ENCODE measurements around the gene INSIG1. TPM values are rescaled to one million over a fixed set of nuclear protein-coding genes. Genes with fewer than 3 reads are reported as not detected.

Gene INSIG1
- total RNA-seq, 8 experiments from 2014 or later = 12.9 to 89.4 (median 35.8) TPM

- no peak for ATAC-seq (replicated peaks in 6 of 8)
- in situ Hi-C loops (cut with MboI; ENCODE audit: low pct_unique_long_range_greater_than_20kb in 2 of 9, low sequenced_read_pairs in 9 of 9, unreplicated experiment in 9 of 9) = no loop called here
- Histone ChIP-seq H3K4me1 (replicated peaks in 1 of 2) (peaks cover 18 to 22% of the 10 kb centered on the region in 2 donors), H3K4me3 (no peak overlapping the region), H3K27ac (no peak overlapping the region)
- WGBS, 10 experiments = 100% methylated on average over 2 of the region's 5 CpGs; no CpG with 5 or more reads in 9 of the 10 experiments
These were observed 5.9 kb upstream of the INSIG1 start for GRCh38 chr7:155291729-155292128.

DNA sequence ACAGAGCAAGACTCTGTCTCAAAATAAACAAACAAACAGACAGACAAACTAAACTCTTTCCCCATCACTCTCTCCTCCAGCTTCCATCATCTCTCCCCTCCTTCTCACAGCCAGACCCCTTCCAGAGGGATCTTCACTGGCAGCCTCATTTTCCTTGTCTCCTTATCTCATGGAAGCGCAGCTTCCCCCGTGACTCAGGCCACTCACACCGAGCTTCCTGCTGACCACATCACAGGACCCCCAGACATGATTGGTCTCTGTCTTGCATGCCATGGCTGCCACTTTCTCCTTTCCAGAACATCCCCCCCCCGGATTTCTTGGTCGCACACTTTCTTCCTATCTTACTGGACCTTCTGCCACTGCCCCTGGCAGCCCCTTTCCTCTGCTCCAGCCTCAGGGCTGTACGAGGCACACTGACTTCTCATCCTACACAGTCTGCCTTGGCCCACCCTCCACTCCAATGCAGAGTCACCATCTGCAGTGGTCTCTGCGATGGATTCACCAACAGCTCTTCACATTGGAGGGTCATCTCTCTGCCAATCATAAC is 4.9 kb upstream of the INSIG1 start:
- Histone ChIP-seq H3K27ac (no peak overlapping the region), H3K4me1 (replicated peaks in 1 of 2) (peaks cover 20 to 25% of the 10 kb centered on the region in 2 donors), H3K4me3 (no peak overlapping the region)
- no peak for ATAC-seq (replicated peaks in 6 of 8)
- in situ Hi-C loops (cut with MboI; ENCODE audit: low pct_unique_long_range_greater_than_20kb in 2 of 9, low sequenced_read_pairs in 9 of 9, unreplicated experiment in 9 of 9) = no loop called here
- 71 to 100% (median 97%) methylated on average over 1 to 4 of the region's 7 CpGs; no CpG with 5 or more reads in 5 of the 10 experiments for WGBS, 10 experiments

DNA sequence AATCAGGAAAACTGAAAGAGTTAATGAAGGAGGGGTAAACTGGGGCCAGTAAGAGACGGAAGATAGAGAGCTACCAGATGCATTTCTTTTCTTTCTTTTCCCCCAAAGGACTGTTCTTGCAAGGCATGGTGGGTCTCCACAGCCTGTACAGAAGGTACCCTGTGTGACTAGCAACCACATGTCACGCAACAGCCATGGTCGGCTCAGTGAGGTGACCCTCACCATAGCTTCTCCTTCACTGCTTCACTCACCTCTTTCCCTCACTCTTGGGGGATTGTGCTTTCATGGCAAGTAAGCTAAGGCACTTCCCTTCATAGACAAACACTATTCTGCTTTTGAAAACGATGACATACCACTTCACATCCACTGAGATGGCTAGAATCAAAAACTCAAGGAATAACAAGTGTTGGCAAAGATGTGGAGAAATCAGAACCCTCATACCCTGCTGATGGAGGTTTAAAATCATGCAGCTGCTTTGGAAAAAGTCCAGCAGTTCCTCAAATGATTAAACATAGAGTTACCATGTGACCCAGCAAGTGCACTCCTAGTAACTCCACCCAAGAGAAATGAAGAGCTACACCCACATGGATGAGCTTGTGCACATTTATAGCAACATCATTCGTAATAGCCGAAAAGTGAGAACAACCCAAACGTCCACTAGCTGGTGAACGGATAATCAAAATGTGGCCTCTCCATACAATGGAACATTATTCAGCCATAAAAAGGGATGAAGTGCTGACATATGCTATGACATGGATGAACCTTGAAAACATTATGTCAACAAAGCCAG is 3.8 kb upstream of the INSIG1 start:
- Histone ChIP-seq H3K27ac (no peak overlapping the region), H3K4me3 (no peak overlapping the region), H3K4me1 (replicated peaks in 1 of 2) (peaks cover 20 to 23% of the 10 kb centered on the region in 2 donors)
- in situ Hi-C loops (cut with MboI; ENCODE audit: low pct_unique_long_range_greater_than_20kb in 2 of 9, low sequenced_read_pairs in 9 of 9, unreplicated experiment in 9 of 9) = no loop called here
- 33 to 100% (median 88%) methylated on average over 1 to 8 of the region's 8 CpGs for WGBS, 10 experiments
- ATAC-seq (replicated peaks in 6 of 8) = peak in 1 of 8 experiments; percentile 1

- no peak overlapping the region for H3K27ac ChIP-seq
- no peak for ATAC-seq (replicated peaks in 6 of 8)
- WGBS, 10 experiments = 53 to 100% (median 88%) methylated on average over 1 to 6 of the region's 6 CpGs; no CpG with 5 or more reads in 1 of the 10 experiments
- peaks cover 16 to 17% of the 10 kb centered on the region in 2 donors for H3K4me1 ChIP-seq (replicated peaks in 1 of 2)
- no peak overlapping the region for H3K4me3 ChIP-seq
- in situ Hi-C loops (cut with MboI; ENCODE audit: low pct_unique_long_range_greater_than_20kb in 2 of 9, low sequenced_read_pairs in 9 of 9, unreplicated experiment in 9 of 9) = no loop called here
These were observed 3.2 kb upstream of the INSIG1 start for GRCh38 chr7:155294511-155294778.

- WGBS, 10 experiments = 60 to 100% (median 94%) methylated on average over 1 to 5 of the region's 7 CpGs; no CpG with 5 or more reads in 4 of the 10 experiments
- in situ Hi-C loops (cut with MboI; ENCODE audit: low pct_unique_long_range_greater_than_20kb in 2 of 9, low sequenced_read_pairs in 9 of 9, unreplicated experiment in 9 of 9) = no loop called here
- H3K4me3 ChIP-seq = no peak overlapping the region
- H3K27ac ChIP-seq = no peak overlapping the region
- ATAC-seq (replicated peaks in 6 of 8) = no peak
- peaks cover 16 to 20% of the 10 kb centered on the region in 2 donors for H3K4me1 ChIP-seq (replicated peaks in 1 of 2)
These were observed 2.2 kb upstream of the INSIG1 start for GRCh38 chr7:155295511-155295910.

GRCh38 chr7:155296006-155296787 is 1.5 kb upstream of the INSIG1 start:
- in situ Hi-C loops (cut with MboI; ENCODE audit: low pct_unique_long_range_greater_than_20kb in 2 of 9, low sequenced_read_pairs in 9 of 9, unreplicated experiment in 9 of 9) = no loop called here
- Histone ChIP-seq H3K4me1 (replicated peaks in 1 of 2) (peaks cover 21 to 27% of the 10 kb centered on the region in 2 donors), H3K27ac (peak overlapping the region; percentile 89 to 92), H3K4me3 (peak overlapping the region; percentile 62 to 75 (median 73))
- WGBS, 10 experiments = 56 to 100% (median 80%) methylated on average over 1 to 15 of the region's 18 CpGs; no CpG with 5 or more reads in 3 of the 10 experiments
- no peak for ATAC-seq (replicated peaks in 6 of 8)

- Histone ChIP-seq H3K27ac (peak overlapping the region; percentile 89 to 92), H3K4me1 (replicated peaks in 1 of 2) (peaks cover 24 to 31% of the 10 kb centered on the region in 2 donors), H3K4me3 (peak overlapping the region; percentile 62 to 75 (median 73))
- 0 to 30% (median 8%) methylated on average over 2 to 23 of the region's 57 CpGs; no CpG with 5 or more reads in 4 of the 10 experiments for WGBS, 10 experiments
- ATAC-seq (replicated peaks in 6 of 8) = peak; percentile 2 to 52 (median 32)
- in situ Hi-C loops (cut with MboI; ENCODE audit: low pct_unique_long_range_greater_than_20kb in 2 of 9, low sequenced_read_pairs in 9 of 9, unreplicated experiment in 9 of 9) = no loop called here
These were observed 726 bp upstream of the INSIG1 start for GRCh38 chr7:155296788-155297516.

- peak in 4 of 8 experiments; percentile 0 for ATAC-seq (replicated peaks in 6 of 8)
- H3K4me1 ChIP-seq (replicated peaks in 1 of 2) = peaks cover 24 to 31% of the 10 kb centered on the region in 2 donors
- 0 to 20% (median 0%) methylated on average over 1 to 9 of the region's 34 CpGs; no CpG with 5 or more reads in 4 of the 10 experiments for WGBS, 10 experiments
- H3K4me3 ChIP-seq = peak overlapping the region; percentile 62 to 75 (median 73)
- peak overlapping the region; percentile 69 to 80 for H3K27ac ChIP-seq
- in situ Hi-C loops (cut with MboI; ENCODE audit: low pct_unique_long_range_greater_than_20kb in 2 of 9, low sequenced_read_pairs in 9 of 9, unreplicated experiment in 9 of 9) = no loop called here
These were observed 683 bp downstream of the INSIG1 start for GRCh38 chr7:155298288-155298833.

GRCh38 chr7:155298834-155299534 is 1.3 kb downstream of the INSIG1 start:
- H3K27ac ChIP-seq = peak overlapping the region; percentile 69 to 80
- WGBS, 10 experiments = 0 to 40% (median 2%) methylated on average over 1 to 14 of the region's 27 CpGs
- peak; percentile 31 to 64 (median 46) for ATAC-seq (replicated peaks in 6 of 8)
- peak overlapping the region; percentile 62 to 75 (median 73) for H3K4me3 ChIP-seq
- in situ Hi-C loops (cut with MboI; ENCODE audit: low pct_unique_long_range_greater_than_20kb in 2 of 9, low sequenced_read_pairs in 9 of 9, unreplicated experiment in 9 of 9) = no loop called here
- peaks cover 24 to 31% of the 10 kb centered on the region in 2 donors for H3K4me1 ChIP-seq (replicated peaks in 1 of 2)

DNA sequence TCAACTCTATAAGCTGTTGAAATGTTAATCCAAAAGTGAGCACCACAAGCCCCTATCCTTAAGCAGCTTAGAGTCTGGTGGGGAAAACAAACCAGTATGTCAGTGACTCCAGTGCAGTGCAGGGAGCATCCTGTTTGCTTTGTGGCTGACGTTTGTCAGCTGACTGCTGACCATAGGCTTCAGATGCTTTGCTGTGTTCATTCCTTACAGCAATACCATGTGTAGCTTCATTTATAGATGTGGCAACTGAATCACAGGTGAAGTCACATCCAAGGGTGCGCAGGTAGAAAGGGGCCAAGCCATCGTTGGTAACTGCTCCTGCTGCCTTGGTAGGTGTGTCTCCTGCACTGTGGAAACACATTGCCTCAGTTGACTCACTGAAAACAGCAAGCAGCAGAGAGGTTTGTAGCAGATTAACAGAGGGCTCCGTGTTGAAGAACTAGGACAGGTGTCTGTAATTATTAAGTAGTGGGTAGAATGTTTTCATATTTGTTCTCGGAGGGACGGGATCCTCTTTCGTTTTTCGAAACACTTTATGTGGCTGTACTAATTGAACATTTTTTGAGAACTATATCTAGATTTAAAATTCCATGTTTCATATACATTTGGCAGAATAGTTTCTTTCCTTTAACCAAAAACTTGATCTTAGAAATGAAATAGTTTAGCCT is 2.0 kb downstream of the INSIG1 start:
- in situ Hi-C loops (cut with MboI; ENCODE audit: low pct_unique_long_range_greater_than_20kb in 2 of 9, low sequenced_read_pairs in 9 of 9, unreplicated experiment in 9 of 9) = no loop called here

DNA sequence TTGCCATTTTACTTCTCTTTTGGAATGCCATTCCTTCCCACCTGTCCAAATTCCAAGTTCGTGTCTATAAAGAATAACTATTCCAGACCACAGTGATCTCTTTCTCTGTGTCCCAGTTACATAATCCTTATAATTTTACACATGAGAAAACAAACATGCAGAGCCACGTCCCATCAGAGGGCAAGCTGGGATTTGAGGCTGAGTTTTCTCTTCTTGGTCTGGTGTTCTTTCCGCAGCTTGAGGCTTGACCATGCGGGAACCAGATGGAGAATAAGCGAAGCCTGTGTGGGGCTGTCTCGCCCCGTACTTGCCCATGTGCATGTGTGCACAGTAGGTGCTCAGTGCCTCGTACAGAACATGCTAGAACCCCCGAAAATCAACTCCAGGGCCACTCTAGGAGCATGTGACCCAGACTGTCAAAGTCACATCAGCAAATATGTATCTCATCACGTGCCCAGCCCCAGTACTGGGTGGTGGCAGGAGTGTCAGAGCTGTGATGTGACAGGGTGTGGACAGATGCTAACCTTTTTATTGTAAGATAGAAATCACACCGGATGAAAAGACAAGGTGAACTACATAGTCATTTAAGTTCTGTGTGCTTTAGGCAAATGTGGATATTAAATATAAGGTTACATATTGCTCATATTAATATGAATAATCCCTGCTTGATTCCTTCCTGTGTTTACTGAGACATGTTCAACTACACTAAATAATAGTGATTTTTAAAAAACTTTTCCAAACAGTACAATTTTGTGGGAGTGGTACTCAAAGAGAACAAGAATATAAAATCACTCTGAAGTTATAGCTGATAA is 3.2 kb downstream of the INSIG1 start:
- Histone ChIP-seq H3K27ac (no peak overlapping the region), H3K4me1 (replicated peaks in 1 of 2) (peaks cover 21 to 27% of the 10 kb centered on the region in 2 donors), H3K4me3 (peak overlapping the region; percentile 0 to 75 (median 14))
- ATAC-seq (replicated peaks in 6 of 8) = no peak
- WGBS, 10 experiments = 0 to 76% (median 31%) methylated on average over 1 to 10 of the region's 11 CpGs
- in situ Hi-C loops (cut with MboI; ENCODE audit: low pct_unique_long_range_greater_than_20kb in 2 of 9, low sequenced_read_pairs in 9 of 9, unreplicated experiment in 9 of 9) = no loop called here

More for the DNA sequence above, 2.0 kb downstream of the INSIG1 start:
- peak overlapping the region; percentile 62 to 75 (median 73) for H3K4me3 ChIP-seq
- H3K27ac ChIP-seq = no peak overlapping the region
- ATAC-seq (replicated peaks in 6 of 8) = no peak
- WGBS, 10 experiments = 17 to 80% (median 51%) methylated on average over 2 to 7 of the region's 8 CpGs; no CpG with 5 or more reads in 1 of the 10 experiments
- peaks cover 24 to 31% of the 10 kb centered on the region in 2 donors for H3K4me1 ChIP-seq (replicated peaks in 1 of 2)
